Measurements from ENCODE around the gene AQR.

- TF ChIP-seq, protein P1, sequence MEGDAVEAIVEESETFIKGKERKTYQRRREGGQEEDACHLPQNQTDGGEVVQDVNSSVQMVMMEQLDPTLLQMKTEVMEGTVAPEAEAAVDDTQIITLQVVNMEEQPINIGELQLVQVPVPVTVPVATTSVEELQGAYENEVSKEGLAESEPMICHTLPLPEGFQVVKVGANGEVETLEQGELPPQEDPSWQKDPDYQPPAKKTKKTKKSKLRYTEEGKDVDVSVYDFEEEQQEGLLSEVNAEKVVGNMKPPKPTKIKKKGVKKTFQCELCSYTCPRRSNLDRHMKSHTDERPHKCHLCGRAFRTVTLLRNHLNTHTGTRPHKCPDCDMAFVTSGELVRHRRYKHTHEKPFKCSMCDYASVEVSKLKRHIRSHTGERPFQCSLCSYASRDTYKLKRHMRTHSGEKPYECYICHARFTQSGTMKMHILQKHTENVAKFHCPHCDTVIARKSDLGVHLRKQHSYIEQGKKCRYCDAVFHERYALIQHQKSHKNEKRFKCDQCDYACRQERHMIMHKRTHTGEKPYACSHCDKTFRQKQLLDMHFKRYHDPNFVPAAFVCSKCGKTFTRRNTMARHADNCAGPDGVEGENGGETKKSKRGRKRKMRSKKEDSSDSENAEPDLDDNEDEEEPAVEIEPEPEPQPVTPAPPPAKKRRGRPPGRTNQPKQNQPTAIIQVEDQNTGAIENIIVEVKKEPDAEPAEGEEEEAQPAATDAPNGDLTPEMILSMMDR (IDR thresholded peaks at IDR 0.05; ENCODE audit: low read depth, low read length, poor library complexity, severe bottlenecking): no peak
- no peak for TF ChIP-seq EZH2phosphoT487 (IDR thresholded peaks at IDR 0.05; ENCODE audit: borderline replicate concordance, low read length)
Observed at GRCh38 chr15:34854232-34854631, 115.3 kb downstream of the AQR start.
